ENCODE data around the gene PARP16. TPM values are rescaled to one million over a fixed set of nuclear protein-coding genes. Genes with fewer than 3 reads are reported as not detected.

Gene PARP16
- total RNA-seq, 6 experiments from 2014 or later: 6.9 to 11.3 (median 8.5) TPM

DNA sequence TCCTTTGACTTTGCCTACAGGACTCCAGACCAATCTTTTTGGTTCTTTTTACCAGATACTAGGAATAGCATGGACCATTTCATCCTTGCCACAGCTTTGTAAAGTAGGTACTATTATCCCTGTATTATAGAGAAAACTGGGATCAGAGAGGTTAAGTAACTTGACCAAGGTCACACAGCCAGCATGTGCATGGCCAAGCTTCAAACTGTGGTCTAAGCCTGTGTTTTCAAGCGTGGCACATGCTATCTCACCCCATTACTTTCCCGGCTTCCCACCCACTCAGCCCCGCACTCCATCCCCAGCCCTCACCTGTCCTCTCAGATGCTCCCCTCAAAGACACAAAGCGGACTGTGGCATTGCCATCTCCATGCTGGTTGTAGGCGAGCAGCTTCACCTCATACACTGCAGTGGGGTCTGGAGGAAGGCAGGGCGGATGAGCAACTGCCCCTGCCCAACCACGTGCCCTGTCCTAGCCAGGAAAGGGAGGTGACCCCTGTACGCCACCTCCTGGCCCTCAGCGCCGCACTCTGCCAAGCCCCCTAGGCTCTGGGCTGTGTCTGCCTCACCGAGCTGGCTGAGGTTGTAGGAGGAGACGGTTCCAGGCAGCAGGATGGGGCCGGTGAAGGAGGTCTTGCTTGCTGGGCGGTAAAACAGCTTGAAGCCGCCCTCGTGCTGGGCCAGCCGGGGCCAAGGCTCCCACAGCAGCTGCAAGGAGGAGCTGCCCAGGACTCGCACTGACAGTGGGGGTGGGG, 43.5 kb upstream of the PARP16 start:
- Histone ChIP-seq H3K27me3 (no peaks in the 10 kb centered on the region), H3K27ac (no peak overlapping the region), H3K4me1 (no peaks in the 10 kb centered on the region), H3K36me3 (no peaks in the 10 kb centered on the region), H3K4me3 (no peak overlapping the region), H3K9me3 (no peaks in the 10 kb centered on the region)
- ATAC-seq (no peak), DNase-seq (peak in 1 of 3 donors; percentile 40)
- intact Hi-C loops (cut with DNase I): no loop called here
- TF ChIP-seq POLR2A (IDR thresholded peaks at IDR 0.05): no peak
- TF ChIP-seq, protein P1, sequence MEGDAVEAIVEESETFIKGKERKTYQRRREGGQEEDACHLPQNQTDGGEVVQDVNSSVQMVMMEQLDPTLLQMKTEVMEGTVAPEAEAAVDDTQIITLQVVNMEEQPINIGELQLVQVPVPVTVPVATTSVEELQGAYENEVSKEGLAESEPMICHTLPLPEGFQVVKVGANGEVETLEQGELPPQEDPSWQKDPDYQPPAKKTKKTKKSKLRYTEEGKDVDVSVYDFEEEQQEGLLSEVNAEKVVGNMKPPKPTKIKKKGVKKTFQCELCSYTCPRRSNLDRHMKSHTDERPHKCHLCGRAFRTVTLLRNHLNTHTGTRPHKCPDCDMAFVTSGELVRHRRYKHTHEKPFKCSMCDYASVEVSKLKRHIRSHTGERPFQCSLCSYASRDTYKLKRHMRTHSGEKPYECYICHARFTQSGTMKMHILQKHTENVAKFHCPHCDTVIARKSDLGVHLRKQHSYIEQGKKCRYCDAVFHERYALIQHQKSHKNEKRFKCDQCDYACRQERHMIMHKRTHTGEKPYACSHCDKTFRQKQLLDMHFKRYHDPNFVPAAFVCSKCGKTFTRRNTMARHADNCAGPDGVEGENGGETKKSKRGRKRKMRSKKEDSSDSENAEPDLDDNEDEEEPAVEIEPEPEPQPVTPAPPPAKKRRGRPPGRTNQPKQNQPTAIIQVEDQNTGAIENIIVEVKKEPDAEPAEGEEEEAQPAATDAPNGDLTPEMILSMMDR (IDR thresholded peaks at IDR 0.05): no peak
- 89% methylated on average over 7 of the region's 18 CpGs for WGBS (ENCODE audit: insufficient coverage, low coverage, low lambda C conversion rate, missing lambda C conversion rate)

DNA sequence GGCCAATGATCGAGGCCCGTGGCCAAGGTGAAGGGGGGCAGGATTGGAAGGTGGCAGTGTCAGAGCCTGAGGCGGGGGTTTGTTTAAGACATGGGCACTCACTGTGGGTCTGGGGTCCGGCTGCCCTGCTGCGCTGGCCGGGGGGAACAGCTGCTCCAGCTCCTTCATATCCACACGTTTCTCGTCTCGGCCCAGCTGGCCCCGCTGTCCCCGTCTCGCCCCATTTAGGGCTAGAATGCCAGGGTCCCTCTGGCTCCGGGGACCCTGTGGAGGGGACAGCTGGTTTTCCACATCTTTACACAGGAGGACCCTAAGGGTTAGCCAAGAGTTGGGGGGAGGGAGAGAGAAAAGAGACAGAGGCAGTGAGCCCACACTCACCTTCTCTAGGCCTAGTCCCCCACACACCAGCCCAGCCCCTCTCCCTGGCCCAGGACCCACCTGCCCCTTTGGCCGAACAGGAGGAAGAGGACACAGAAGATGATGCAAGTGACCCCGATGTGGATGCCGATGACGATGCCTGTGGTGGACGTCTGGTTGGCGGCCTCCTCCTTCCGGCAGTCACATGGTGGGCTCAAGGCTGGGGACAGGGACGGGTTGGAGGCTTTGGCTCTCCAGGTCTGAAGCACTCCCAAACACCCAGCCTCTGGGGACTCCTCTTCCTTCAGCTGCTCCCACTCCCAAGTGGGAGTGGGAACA, 42.8 kb upstream of the PARP16 start:
- Histone ChIP-seq H3K36me3 (no peaks in the 10 kb centered on the region), H3K27ac (no peak overlapping the region), H3K27me3 (no peaks in the 10 kb centered on the region), H3K4me3 (no peak overlapping the region), H3K9me3 (no peaks in the 10 kb centered on the region), H3K4me1 (no peaks in the 10 kb centered on the region)
- DNase-seq (peak in 1 of 3 donors; percentile 45), ATAC-seq (no peak)
- intact Hi-C loops (cut with DNase I): no loop called here
- WGBS (ENCODE audit: insufficient coverage, low coverage, low lambda C conversion rate, missing lambda C conversion rate): 80% methylated on average over 1 of the region's 21 CpGs
- TF ChIP-seq POLR2A (IDR thresholded peaks at IDR 0.05): no peak
- TF ChIP-seq, protein P1 (IDR thresholded peaks at IDR 0.05): no peak

DNA sequence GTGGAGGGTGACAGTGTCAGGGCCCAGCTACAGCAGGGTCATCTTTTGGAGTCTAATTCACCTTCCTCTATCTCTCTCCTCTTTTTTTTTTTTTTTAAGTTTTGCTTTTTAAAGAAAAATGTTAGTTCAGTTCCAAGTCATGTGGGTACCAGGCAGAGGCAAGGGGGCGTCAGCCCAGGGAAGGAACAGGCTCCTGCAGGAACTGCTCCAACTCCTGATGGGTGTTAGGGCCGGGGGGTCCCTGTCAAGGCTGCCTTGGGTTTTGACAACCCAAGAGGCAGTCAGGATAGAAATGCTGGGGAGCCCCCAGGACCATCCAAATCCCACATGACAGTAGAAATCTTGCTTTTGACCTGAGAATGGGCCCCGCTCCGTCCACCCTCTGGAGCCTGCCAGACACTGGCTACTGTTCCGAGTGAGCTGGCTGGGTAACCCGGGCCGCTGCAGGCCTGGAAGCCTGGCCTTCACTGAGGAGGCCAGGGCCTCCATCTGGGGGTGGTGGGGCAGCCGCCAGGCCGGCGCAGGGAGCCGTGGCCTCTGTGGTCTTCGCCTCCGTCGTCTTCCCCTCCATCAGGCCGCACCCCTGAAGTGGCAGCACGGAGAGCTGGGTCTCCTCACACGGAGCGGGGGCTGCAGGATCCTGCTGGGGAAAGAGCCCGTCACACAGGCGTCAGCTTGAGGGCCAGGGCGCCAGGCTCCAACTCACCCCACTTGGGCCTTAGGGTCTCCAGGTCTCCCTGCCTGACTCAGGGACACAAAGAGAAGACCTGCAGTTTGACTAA, 42.0 kb upstream of the PARP16 start:
- intact Hi-C loops (cut with DNase I): no loop called here
- WGBS (ENCODE audit: insufficient coverage, low coverage, low lambda C conversion rate, missing lambda C conversion rate): 80% methylated on average over 1 of the region's 21 CpGs
- Histone ChIP-seq H3K36me3 (no peaks in the 10 kb centered on the region), H3K4me3 (no peak overlapping the region), H3K27ac (no peak overlapping the region), H3K9me3 (no peaks in the 10 kb centered on the region), H3K4me1 (no peaks in the 10 kb centered on the region), H3K27me3 (no peaks in the 10 kb centered on the region)
- no peak for TF ChIP-seq POLR2A (IDR thresholded peaks at IDR 0.05)
- TF ChIP-seq, protein P1 (IDR thresholded peaks at IDR 0.05): no peak
- no peak for ATAC-seq
- DNase-seq: peak in 1 of 3 donors; percentile 42

DNA sequence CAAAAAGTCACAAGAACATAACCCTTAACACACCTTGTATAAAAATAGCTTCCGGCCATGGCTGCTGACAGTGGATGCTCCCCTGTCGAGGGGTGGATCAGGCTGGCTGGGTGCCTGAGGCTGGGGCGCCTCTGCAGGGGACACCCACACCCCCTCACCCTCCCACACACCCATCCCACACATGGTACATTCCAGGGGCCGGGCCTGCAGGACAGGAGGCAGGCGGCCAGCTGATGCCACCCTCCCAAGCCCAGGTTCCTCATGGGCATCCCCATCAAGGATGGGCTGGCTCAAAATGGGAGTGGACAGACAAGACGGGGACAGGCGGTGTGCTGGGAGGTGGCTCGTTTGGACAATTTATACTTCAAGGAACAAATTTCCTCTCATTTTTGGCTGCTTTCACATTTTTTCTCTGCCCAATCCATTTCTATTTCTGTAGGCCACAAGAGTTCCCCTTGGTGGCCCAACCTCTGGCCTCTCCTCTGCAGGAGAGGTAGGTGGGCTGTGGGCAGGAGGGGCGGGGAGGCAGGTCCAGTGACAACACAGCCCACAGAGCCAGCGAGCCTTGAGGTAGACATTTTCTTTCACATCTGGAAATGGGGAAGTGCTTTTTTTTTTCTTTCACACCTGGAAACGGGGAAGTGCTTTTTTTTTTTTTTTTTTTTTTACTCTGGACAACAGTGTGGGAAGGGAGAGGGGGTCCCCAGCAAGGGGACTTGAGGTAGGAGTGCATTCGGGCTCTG, 41.1 kb upstream of the PARP16 start:
- H3K27ac ChIP-seq: no peak overlapping the region
- DNase-seq (peak in 1 of 3 donors; percentile 15), ATAC-seq (no peak)
- intact Hi-C loops (cut with DNase I): no loop called here
- no peaks in the 10 kb centered on the region for H3K9me3 ChIP-seq
- H3K4me1 ChIP-seq: no peaks in the 10 kb centered on the region
- H3K36me3 ChIP-seq: no peaks in the 10 kb centered on the region
- no peak overlapping the region for H3K4me3 ChIP-seq
- H3K27me3 ChIP-seq: no peaks in the 10 kb centered on the region
- TF ChIP-seq POLR2A (IDR thresholded peaks at IDR 0.05): no peak
- TF ChIP-seq, protein P1 (IDR thresholded peaks at IDR 0.05): no peak
- WGBS (ENCODE audit: insufficient coverage, low coverage, low lambda C conversion rate, missing lambda C conversion rate): 63% methylated on average over 11 of the region's 12 CpGs

All from right lobe of liver (tissue), 6 donors.